Mesodermal cell (in vitro differentiated cells): ENCODE measurements around the gene EPB41L4A.
"Not testable (repeated sequence)": the region's sequence is repeated elsewhere in the genome, so short reads cannot be mapped to it uniquely, and the experiment has no call there.

ENCODE experiments used
- H3K27ac ChIP-seq: 2 replicates; pipeline ENCODE4 v1.7.0; 2013; ENCODE audit warnings: mild to moderate bottlenecking, low read depth, low read length, moderate library complexity; ENCODE audit not compliant: severe bottlenecking
- H3K36me3 ChIP-seq: 2 replicates; pipeline ENCODE4 v1.7.1; 2013; ENCODE audit warnings: mild to moderate bottlenecking, low read length, moderate library complexity; ENCODE audit not compliant: control insufficient read depth, insufficient read depth
- H3K4me1 ChIP-seq: one replicate; pipeline ENCODE4 v1.7.1; 2013; ENCODE audit warnings: mild to moderate bottlenecking, low read length; ENCODE audit not compliant: insufficient read depth, control insufficient read depth, poor library complexity, severe bottlenecking
- H3K4me3 ChIP-seq: 2 replicates; pipeline ENCODE4 v1.7.0; 2013; ENCODE audit warnings: low read length, control low read depth, mild to moderate bottlenecking; ENCODE audit not compliant: insufficient read depth, poor library complexity, severe bottlenecking; ENCODE audit errors: extremely low read depth
- H3K9me3 ChIP-seq: 2 replicates; pipeline ENCODE4 v1.7.1; 2013; ENCODE audit warnings: mild to moderate bottlenecking, low read length, moderate library complexity; ENCODE audit not compliant: control insufficient read depth
- WGBS, 2 experiments: methylation state at CpG; one replicate each; pipeline ENCODE4 v1.1.5; 2013; ENCODE audit warnings: missing lambda C conversion rate in 2 of 2; ENCODE audit not compliant: insufficient coverage in 2 of 2; 5-methylcytosine and 5-hydroxymethylcytosine counted together

EPB41L4A gene

GRCh38 chr5:112216140-112216539 lies 202.9 kb downstream of the EPB41L4A start:
- Histone ChIP-seq H3K36me3 (no peaks in the 10 kb centered on the region), H3K4me1 (no peaks in the 10 kb centered on the region), H3K4me3 (no peak overlapping the region), H3K27ac (no peak overlapping the region), H3K9me3 (no peaks in the 10 kb centered on the region)
- WGBS, 2 experiments: no CpG with 5 or more reads among the region's 3 CpGs

GRCh38 chr5:112210430-112211005 lies 208.6 kb downstream of the EPB41L4A start:
- Histone ChIP-seq H3K4me1 (peaks cover 2% of the 10 kb centered on the region), H3K9me3 (no peaks in the 10 kb centered on the region), H3K4me3 (no peak overlapping the region), H3K27ac (no peak overlapping the region), H3K36me3 (no peaks in the 10 kb centered on the region)
- 60 to 77% methylated on average over 3 of the region's 6 CpGs for WGBS, 2 experiments

GRCh38 chr5:112208699-112209615 lies 210.1 kb downstream of the EPB41L4A start:
- no peaks in the 10 kb centered on the region for H3K9me3 ChIP-seq
- 100% methylated on average over 1 of the region's 4 CpGs; no CpG with 5 or more reads in 1 of the 2 experiments for WGBS, 2 experiments
- H3K36me3 ChIP-seq: no peaks in the 10 kb centered on the region
- H3K27ac ChIP-seq: no peak overlapping the region
- H3K4me3 ChIP-seq: no peak overlapping the region
- peaks cover 2% of the 10 kb centered on the region for H3K4me1 ChIP-seq

GRCh38 chr5:112208195-112208594 lies 210.9 kb downstream of the EPB41L4A start:
- 100% methylated on average over 2 of the region's 3 CpGs; no CpG with 5 or more reads in 1 of the 2 experiments for WGBS, 2 experiments
- H3K4me3 ChIP-seq, H3K9me3 ChIP-seq, H3K36me3 ChIP-seq, H3K27ac ChIP-seq, H3K4me1 ChIP-seq: not testable (repeated sequence)

GRCh38 chr5:112205846-112206245 lies 213.2 kb downstream of the EPB41L4A start:
- Histone ChIP-seq H3K36me3 (peaks cover 4% of the 10 kb centered on the region), H3K9me3 (no peaks in the 10 kb centered on the region), H3K4me3 (no peak overlapping the region), H3K27ac (no peak overlapping the region), H3K4me1 (peaks cover 2% of the 10 kb centered on the region)
- whole genome bisulfite sequencing, 2 experiments: 0 to 8% methylated on average over 3 to 4 of the region's 4 CpGs

GRCh38 chr5:112203229-112203628 lies 215.8 kb downstream of the EPB41L4A start:
- 88 to 100% methylated on average over 1 to 2 of the region's 4 CpGs for WGBS, 2 experiments
- Histone ChIP-seq H3K36me3 (peaks cover 4% of the 10 kb centered on the region), H3K4me3 (no peak overlapping the region), H3K9me3 (no peaks in the 10 kb centered on the region), H3K27ac (no peak overlapping the region), H3K4me1 (peaks cover 2% of the 10 kb centered on the region)

GRCh38 chr5:112202694-112203093 lies 216.4 kb downstream of the EPB41L4A start:
- whole genome bisulfite sequencing, 2 experiments: no CpG with 5 or more reads among the region's 2 CpGs

GRCh38 chr5:112201141-112201540 lies 217.9 kb downstream of the EPB41L4A start:
- Histone ChIP-seq H3K9me3 (no peaks in the 10 kb centered on the region), H3K4me1 (peaks cover 2% of the 10 kb centered on the region), H3K27ac (no peak overlapping the region), H3K36me3 (peaks cover 4% of the 10 kb centered on the region), H3K4me3 (no peak overlapping the region)
- 84% methylated on average over 2 of the region's 3 CpGs; no CpG with 5 or more reads in 1 of the 2 experiments for WGBS, 2 experiments

More at GRCh38 chr5:112202694-112203093, 216.4 kb downstream of the EPB41L4A start:
- peaks cover 4% of the 10 kb centered on the region for H3K36me3 ChIP-seq
- H3K9me3 ChIP-seq: no peaks in the 10 kb centered on the region
- H3K27ac ChIP-seq: no peak overlapping the region
- H3K4me1 ChIP-seq: peaks cover 2% of the 10 kb centered on the region
- H3K4me3 ChIP-seq: no peak overlapping the region

GRCh38 chr5:112200131-112200530 lies 218.9 kb downstream of the EPB41L4A start:
- Histone ChIP-seq H3K9me3 (no peaks in the 10 kb centered on the region), H3K4me1 (no peaks in the 10 kb centered on the region), H3K36me3 (peaks cover 4% of the 10 kb centered on the region), H3K27ac (no peak overlapping the region), H3K4me3 (no peak overlapping the region)
- 92 to 96% methylated on average over 2 to 3 of the region's 3 CpGs for WGBS, 2 experiments

- Histone ChIP-seq H3K27ac (no peak overlapping the region), H3K36me3 (no peaks in the 10 kb centered on the region), H3K4me3 (no peak overlapping the region), H3K4me1 (no peaks in the 10 kb centered on the region), H3K9me3 (no peaks in the 10 kb centered on the region)
- WGBS, 2 experiments: 94 to 98% methylated on average over 2 to 3 of the region's 3 CpGs
Observed at GRCh38 chr5:112196584-112196983, 222.5 kb downstream of the EPB41L4A start.

- Histone ChIP-seq H3K36me3 (no peaks in the 10 kb centered on the region), H3K9me3 (no peaks in the 10 kb centered on the region), H3K4me1 (no peaks in the 10 kb centered on the region), H3K27ac (no peak overlapping the region), H3K4me3 (no peak overlapping the region)
- 93 to 97% methylated on average over 3 of the region's 4 CpGs for WGBS, 2 experiments
Observed at GRCh38 chr5:112195924-112196323, 223.2 kb downstream of the EPB41L4A start.
